MCF 10A (cell line): ENCODE results near the gene ZNF488. TPM values are rescaled to one million over a fixed set of nuclear protein-coding genes. Genes with fewer than 3 reads are reported as not detected.
A peak's percentile ranks its signal among the peaks of the same experiment; 100 is the strongest.

ENCODE experiments used
- BruUV-seq: library from RNA; stranded (reverse); fragments of 400-500 nt; replicated peaks from 2 replicates; lab custom pipeline; 2021; lab: Mats Ljungman, UMichigan
- CTCF ChIA-PET: fragments of 300-600 bp; sonication (Branson Sonifier 250); formaldehyde crosslinking; extraction: SDS; loops from one replicate; lab custom pipeline; 2021; ENCODE audit warnings: antibody characterized with exemption, inconsistent platforms; lab: Yijun Ruan, JAX
- POLR2A ChIA-PET: fragments of 300-600, 350-650 bp; sonication (Branson Sonifier 250); formaldehyde crosslinking; extraction: SDS; loops from one replicate; lab custom pipeline; 2020; ENCODE audit warnings: antibody characterized with exemption, inconsistent platforms; lab: Yijun Ruan, JAX
- DNase-seq: peaks from one replicate; pipeline ENCODE4 v3.0.0-alpha.2; 2018; ENCODE audit not compliant: unreplicated experiment
- H3K27ac Mint-ChIP-seq: one replicate; pipeline ENCODE4 v1.8.0; 2022; ENCODE audit warnings: mild to moderate bottlenecking, low read depth, mixed read lengths; ENCODE audit not compliant: unreplicated experiment
- H3K27me3 Mint-ChIP-seq: one replicate; pipeline ENCODE4 v1.8.0; 2022; ENCODE audit warnings: mixed read lengths; ENCODE audit not compliant: insufficient read depth, unreplicated experiment
- H3K36me3 Mint-ChIP-seq: one replicate; pipeline ENCODE4 v1.8.0; 2022; ENCODE audit warnings: mild to moderate bottlenecking, moderate library complexity, mixed read lengths; ENCODE audit not compliant: insufficient read depth, unreplicated experiment
- H3K4me1 Mint-ChIP-seq: one replicate; pipeline ENCODE4 v1.8.0; 2022; ENCODE audit warnings: mixed read lengths; ENCODE audit not compliant: insufficient read depth, unreplicated experiment
- H3K4me3 Mint-ChIP-seq: one replicate; pipeline ENCODE4 v1.8.0; 2022; ENCODE audit warnings: mild to moderate bottlenecking, moderate library complexity, mixed read lengths; ENCODE audit not compliant: unreplicated experiment
- H3K9me3 Mint-ChIP-seq: one replicate; pipeline ENCODE4 v1.8.0; 2022; ENCODE audit warnings: mixed read lengths; ENCODE audit not compliant: unreplicated experiment
- CTCF ChIP-seq: fragments of 200-600 bp; IDR thresholded peaks from one replicate; pipeline ENCODE4 v1.8.0; 2022; ENCODE audit warnings: antibody characterized with exemption, mild to moderate bottlenecking; ENCODE audit not compliant: unreplicated experiment
- intact Hi-C: fragments of 100-400 bp; cut with micrococcal nuclease; formaldehyde crosslinking; loops from 2 replicates; pipeline ENCODE4 v1.14.1; 2022
- total RNA-seq: library from RNA; stranded (reverse); gene quantifications from 2 replicates; pipeline ENCODE4 v1.2.3, GENCODE V29; 2022

The ZNF488 gene
- total RNA-seq, 1 experiment from 2014 or later: 0.12 TPM

GRCh38 chr10:47403446-47404318 lies 19.6 kb upstream of the ZNF488 start:
- intact Hi-C loops: no loop called here
- TF ChIP-seq CTCF: peak; percentile 9
- BruUV-seq: no TSS peak
- POLR2A ChIA-PET: interaction anchor here (0.6 to 3.6 kb wide), 4 partner anchors 8 to 880 kb away, joined by 4 to 30 read pairs (median 10); partner anchors contain the start of gene ZNF488
- CTCF ChIA-PET: interaction anchor here (0.6 to 1.9 kb wide), 8 partner anchors 8 to 45 kb away, joined by 3 to 8 read pairs (median 4); no protein-coding TSS in a partner anchor
- Mint-ChIP-seq H3K4me3 (peak overlapping the region; percentile 28), H3K36me3 (no peaks in the 10 kb centered on the region), H3K27ac (peak overlapping the region; percentile 47), H3K4me1 (peaks cover 20% of the 10 kb centered on the region), H3K9me3 (no peaks in the 10 kb centered on the region), H3K27me3 (no peaks in the 10 kb centered on the region)
- no peak for DNase-seq

DNA sequence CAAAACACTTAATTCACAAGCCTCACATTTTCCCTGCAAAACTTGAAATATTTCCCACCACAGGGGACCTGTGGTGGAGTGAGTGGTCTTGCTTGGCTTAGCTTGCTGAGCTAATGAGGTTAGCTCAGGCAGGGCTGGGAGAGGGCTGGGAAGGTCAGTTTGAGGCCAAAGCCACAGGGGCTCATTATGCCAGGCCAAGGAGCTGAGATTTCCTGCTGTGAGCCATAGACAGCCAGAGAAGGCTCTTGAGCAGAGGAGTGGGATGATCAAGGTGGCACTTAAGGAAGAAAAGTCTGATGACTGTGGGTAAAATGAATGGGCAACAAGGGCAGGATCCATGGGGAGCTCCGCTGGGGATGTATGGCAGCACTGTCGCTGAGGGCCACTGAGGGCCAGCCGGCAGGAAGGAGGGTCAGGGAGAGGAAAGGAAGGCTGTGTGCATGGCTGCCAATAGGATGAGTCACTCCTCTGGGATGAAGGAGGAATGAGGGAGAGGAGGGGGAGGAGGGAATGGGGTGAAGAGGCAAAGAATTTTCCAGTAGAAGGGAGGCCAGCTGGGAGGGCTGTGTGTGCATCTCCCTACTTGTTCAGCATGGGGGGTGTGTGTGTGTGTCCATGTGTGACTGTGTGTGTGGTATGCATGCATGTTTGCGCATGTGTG lies 18.7 kb upstream of the ZNF488 start:
- no TSS peak for BruUV-seq
- CTCF ChIA-PET: interaction anchor here (0.6 to 0.9 kb wide), 4 partner anchors 23 to 353 kb away, joined by 3 to 4 read pairs (median 3); no protein-coding TSS in a partner anchor
- H3K36me3 Mint-ChIP-seq: no peaks in the 10 kb centered on the region
- no peaks in the 10 kb centered on the region for H3K9me3 Mint-ChIP-seq
- peak overlapping the region; percentile 47 for H3K27ac Mint-ChIP-seq
- intact Hi-C loops: no loop called here
- peak overlapping the region; percentile 28 for H3K4me3 Mint-ChIP-seq
- H3K27me3 Mint-ChIP-seq: no peaks in the 10 kb centered on the region
- TF ChIP-seq CTCF: no peak
- H3K4me1 Mint-ChIP-seq: peaks cover 20% of the 10 kb centered on the region
- DNase-seq: peak; percentile 91
- POLR2A ChIA-PET: interaction anchor here (0.6 to 3.1 kb wide), 3 partner anchors 18 to 879 kb away, joined by 4 to 13 read pairs (median 6); partner anchors contain the start of gene ZNF488

GRCh38 chr10:47401874-47402640 lies 18.0 kb upstream of the ZNF488 start:
- Mint-ChIP-seq H3K27me3 (no peaks in the 10 kb centered on the region), H3K4me3 (no peak overlapping the region), H3K27ac (peak overlapping the region; percentile 47), H3K9me3 (no peaks in the 10 kb centered on the region), H3K36me3 (no peaks in the 10 kb centered on the region), H3K4me1 (peaks cover 21% of the 10 kb centered on the region)
- TF ChIP-seq CTCF: no peak
- no TSS peak for BruUV-seq
- intact Hi-C loops: no loop called here
- ChIA-PET CTCF (interaction anchor here (0.6 to 0.9 kb wide), 3 partner anchors 15 to 353 kb away, joined by 3 to 4 read pairs (median 3); no protein-coding TSS in a partner anchor), POLR2A (interaction anchor here (3.1 kb wide), 1 partner anchor 17 kb away, joined by 13 read pairs; the partner anchor contains the start of gene ZNF488)
- no peak for DNase-seq
